Hematopoietic multipotent progenitor cell treated with erythropoietin and hydrocortisone succinate and interleukin-3 and kit ligand, for 6 days (in vitro differentiated cells): ENCODE results near the gene NUDT21.
A peak's percentile ranks its signal among the peaks of the same experiment; 100 is the strongest.
"Not testable (repeated sequence)": the region's sequence is repeated elsewhere in the genome, so short reads cannot be mapped to it uniquely, and the experiment has no call there.

ENCODE experiments used
- DNase-seq: peaks from one replicate; pipeline ENCODE4 v3.0.0-alpha.2; 2015

NUDT21 gene

DNA sequence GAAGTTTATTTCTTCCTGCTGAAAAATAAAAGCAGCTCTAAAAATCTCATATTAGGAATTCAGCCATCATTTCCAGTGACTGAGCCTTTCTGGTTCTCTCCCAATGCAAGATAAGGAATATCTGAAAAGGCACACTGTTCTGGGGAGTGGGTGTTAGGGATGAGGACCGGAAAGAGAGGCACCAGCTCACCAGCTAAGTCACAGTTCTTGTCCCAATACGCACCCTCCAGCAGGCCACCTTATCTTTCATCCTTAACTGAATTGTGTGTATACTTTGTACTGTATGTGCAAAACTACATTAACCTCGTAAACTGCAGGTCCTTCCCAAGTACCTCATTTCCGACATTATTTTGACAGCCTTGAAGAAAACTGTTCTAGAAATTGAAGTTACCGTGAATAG is 36.8 kb downstream of the NUDT21 start:
- DNase-seq: no peak

GRCh38 chr16:56413381-56413780 is 37.8 kb downstream of the NUDT21 start:
- DNase-seq: no peak

DNA sequence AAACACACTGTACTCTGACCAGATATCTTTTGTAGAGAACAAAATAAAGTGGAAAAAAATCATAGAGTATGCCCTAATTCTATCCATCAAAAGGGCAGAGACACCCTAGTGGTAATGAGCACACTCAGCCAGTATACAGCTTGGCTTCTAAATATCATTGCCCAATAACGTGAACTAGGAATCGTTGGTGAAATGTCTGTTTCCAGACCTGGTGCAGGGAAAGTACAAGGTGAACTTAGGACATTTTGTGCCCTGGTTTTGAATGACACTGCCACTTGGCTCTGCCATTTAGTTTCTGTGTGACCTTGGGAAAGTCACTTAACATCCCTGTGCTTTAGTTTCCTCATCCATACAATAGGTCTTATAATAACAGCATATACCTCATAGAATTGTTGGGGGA is 39.5 kb downstream of the NUDT21 start:
- no peak for DNase-seq

DNA sequence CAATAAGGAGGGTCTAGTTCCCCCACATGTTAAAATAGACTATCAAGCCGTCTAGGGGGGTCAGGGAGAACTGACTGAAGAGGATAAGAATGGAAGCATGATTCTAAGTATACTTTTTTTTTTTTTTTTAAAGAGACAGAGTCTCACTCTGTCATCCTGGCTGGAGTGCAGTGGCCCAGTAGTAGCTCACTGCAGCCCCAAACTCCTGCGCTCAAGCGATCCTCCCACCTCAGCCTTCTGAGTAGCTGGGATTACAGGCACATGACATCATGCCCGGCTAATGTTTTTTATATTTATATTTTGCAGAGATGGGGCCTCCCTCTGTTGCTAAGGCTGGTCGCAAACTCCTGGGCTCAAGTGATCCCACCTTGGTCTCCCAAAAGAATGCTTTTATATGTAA is 40.0 kb downstream of the NUDT21 start:
- no peak for DNase-seq

DNA sequence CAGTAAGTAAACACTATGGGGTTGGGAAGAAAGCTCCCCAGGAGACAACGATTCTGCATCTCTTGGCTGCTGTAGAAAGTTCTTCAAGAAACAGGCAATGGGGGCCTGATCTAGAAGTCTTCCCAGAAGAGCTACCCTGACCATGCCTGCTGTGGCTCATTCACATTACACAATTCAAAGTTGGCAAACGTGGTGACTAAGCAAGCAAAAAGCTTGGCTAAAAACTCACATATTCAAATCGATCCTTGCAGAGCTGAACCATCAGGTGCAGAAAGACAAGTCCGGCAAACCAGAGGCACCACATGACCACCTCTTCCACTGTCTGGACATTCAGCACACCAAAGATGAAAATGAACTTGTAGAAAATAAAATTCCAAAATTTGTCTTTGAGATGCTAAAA is 41.9 kb downstream of the NUDT21 start:
- DNase-seq: no peak

GRCh38 chr16:56408379-56409098 is 42.6 kb downstream of the NUDT21 start:
- no peak for DNase-seq

DNA sequence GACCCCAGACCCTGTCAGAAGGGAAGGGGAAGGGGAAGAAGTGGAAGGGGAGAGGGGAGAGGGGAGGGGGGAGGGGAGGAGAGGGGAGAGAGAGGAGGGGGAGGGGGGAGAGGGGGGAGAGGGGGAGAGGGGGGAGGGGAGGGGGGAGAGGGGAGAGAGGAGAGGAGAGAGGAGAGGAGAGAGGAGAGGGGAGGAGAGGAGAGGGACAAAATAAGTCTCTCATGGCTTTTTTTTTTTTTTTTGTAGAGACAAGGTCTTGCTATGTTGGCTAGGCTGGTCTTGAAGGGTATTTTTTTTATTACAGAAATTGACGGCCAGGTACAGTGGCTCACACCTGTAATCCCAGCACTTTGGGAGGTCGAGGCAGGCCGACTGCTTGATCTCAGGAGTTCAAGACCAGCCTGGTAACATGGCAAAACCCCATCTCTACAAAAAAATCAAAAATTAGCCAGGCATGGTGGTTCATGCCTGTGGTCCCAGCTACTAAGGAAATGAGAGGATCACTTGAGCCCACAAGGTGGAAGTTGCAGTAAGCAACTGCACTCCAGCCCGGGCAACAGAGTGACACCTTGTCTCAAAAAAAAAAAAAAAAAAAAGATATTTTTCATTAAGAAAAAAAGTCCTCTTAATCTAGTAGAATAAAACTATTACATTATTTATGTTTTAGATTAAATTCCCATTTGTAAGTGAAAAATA is 45.0 kb downstream of the NUDT21 start:
- no peak for DNase-seq

GRCh38 chr16:56401482-56401881 is 49.6 kb downstream of the NUDT21 start:
- DNase-seq: peak; percentile 46

DNA sequence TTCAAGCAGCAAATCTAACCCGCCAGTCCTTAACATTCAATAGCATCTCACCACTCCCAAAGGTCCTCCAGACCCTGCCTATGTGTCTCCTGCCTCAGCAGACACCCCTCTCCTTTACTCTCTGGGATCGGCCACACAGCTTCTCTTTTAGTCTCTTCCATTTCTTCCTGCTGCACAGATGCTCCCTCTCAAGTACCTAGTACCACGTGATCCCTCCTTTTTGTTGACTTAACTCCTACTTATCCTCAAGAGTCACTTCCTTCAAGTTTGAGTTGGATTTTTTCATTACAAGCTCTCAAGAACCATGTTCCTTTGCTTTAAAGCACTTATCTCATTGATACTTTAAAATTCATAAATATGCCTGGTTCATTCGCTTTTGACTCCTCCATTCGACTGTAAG is 50.7 kb downstream of the NUDT21 start:
- DNase-seq: no peak

DNA sequence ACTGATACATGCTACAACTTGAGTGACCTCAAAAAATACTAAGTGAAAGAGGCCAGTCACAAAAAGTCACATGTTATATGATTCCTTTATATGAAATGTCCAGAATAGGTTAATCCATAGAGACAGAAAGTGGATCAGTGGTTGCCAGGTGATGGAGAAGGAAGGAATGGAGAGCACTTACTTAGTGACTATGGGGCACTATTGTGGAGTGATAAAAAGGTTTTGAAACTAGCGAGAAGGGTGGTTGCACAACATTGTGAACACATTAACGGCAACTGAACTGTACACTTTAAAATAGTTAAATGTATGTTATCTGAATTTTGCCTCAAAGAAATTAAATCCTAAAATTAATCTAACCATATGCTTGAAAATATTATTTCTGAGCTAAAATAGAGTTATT is 51.6 kb downstream of the NUDT21 start:
- DNase-seq: no peak

GRCh38 chr16:56399047-56399446 is 52.1 kb downstream of the NUDT21 start:
- no peak for DNase-seq

GRCh38 chr16:56396724-56397123 is 54.4 kb downstream of the NUDT21 start:
- DNase-seq: not testable (repeated sequence)

DNA sequence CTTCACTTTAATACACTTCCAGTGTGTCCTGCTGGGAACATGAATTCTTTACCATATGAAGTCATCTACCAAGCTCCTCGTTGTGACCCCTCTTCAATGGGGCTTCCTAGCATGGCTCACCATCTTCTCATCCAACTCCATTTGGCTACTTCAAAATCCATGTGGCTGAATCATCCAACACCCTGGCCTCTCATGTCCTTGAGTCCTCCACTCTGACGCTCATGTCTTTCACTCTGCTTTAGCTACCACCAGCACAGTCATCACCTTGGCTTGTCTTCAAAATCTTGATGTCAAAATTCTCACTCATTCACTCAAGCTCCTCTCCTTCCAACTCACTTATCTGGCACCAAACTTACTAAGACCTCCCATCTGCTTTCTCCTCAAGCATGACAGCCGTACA is 61.6 kb downstream of the NUDT21 start:
- DNase-seq: no peak

DNA sequence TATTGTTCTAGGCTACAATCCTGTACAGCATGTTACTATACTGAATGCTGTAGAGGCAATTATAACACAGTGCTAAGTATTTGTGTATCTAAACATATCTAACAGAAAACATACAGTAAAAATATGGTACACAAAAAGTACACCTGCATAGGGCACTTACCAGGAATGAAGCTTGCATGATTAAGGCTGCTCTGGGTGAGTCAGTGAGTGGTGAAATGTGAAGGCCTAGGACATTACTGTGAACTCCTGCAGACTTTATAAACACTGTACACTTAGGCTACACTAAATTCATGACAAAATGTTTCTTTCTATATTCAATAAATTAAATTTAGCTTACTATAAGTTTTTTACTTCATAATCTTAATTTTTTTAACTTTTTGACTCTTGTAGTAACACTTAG is 62.9 kb downstream of the NUDT21 start:
- DNase-seq: no peak

- DNase-seq: no peak
Observed at GRCh38 chr16:56387396-56387795, 63.7 kb downstream of the NUDT21 start.

DNA sequence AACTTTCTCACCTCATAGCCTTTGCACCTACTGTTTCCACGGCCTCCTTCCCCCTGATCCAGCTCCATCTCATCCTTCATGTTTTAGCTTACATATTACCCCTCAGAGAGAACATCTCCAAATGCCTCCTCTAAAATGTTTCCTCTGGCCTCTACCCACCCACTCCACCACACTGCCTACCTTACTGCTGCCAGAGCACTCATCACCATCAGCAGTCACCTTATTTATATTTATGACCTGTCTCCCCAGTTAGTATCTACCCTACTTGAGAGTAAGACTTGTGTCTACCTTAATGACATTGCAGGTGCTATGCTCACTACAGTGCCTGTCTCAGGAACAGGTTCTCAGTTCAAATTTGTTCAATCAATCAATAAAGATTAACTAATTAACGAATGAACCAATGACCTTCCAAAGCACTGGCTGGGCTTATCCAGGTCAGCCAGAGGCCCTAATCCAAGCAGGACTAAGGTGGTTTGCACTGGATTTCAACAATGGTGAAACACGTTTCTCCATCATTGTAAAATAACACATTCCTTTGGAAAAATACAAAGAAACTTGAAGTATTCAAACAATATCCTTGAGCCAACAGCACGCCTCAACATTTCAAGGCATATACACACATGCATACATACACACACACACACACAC is 66.9 kb downstream of the NUDT21 start:
- DNase-seq: no peak

- no peak for DNase-seq
Observed at GRCh38 chr16:56382901-56383355, 68.2 kb downstream of the NUDT21 start.

- DNase-seq: peak; percentile 15
Observed at GRCh38 chr16:56382459-56382858, 68.7 kb downstream of the NUDT21 start.

DNA sequence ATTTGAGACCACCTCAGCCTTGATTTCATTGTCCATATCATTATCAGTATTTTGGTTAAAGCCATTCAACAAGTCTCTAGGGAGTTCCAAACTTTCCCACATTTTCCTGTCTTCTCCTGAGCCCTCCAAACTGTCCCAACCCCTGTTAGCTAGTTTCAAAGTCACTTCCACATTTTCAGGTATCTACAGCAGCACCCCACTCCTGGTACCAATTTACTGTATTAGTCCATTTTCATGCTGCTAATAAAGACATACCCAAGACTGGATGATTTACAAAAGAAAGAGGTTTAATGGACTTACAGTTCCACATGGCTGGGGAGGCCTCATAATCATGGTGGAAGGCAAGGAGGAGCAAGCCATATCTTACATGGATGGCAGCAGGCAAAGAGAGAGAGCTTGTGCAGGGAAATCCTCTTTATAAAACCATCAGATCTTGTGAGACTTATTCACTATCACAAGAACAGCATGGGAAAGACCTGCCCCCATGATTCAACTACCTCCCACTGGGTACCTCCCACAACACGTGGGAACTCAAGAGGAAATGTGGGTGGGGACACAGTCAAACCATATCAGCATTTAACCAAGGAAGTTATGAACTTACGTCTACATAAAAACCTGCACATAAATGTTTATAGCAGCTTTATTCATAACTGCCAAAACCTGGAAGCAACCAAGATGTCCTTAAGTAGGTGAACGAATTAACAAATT is 70.2 kb downstream of the NUDT21 start:
- not testable (repeated sequence) for DNase-seq
